Nephron (organoid): ENCODE data around the gene PDE1A.

ENCODE experiments used
- H3K27ac Mint-ChIP-seq, 3 experiments: 2 replicates each; pipeline ENCODE4 v1.8.0; 2020; ENCODE audit warnings: mixed read lengths in 3 of 3, mild to moderate bottlenecking in 2 of 3, moderate library complexity in 1 of 3
- H3K27me3 Mint-ChIP-seq: 2 replicates; pipeline ENCODE4 v1.8.0; 2021; ENCODE audit warnings: low read depth, mild to moderate bottlenecking, moderate library complexity, mixed read lengths
- H3K36me3 Mint-ChIP-seq: 2 replicates; pipeline ENCODE4 v1.8.0; 2020; ENCODE audit warnings: low read depth, mixed read lengths
- H3K4me1 Mint-ChIP-seq: 2 replicates; pipeline ENCODE4 v1.8.0; 2020; ENCODE audit warnings: mixed read lengths
- H3K4me3 Mint-ChIP-seq, 3 experiments: 2 replicates each; pipeline ENCODE4 v1.8.0; 2020; ENCODE audit warnings: mild to moderate bottlenecking in 3 of 3, mixed read lengths in 3 of 3, moderate library complexity in 2 of 3
- H3K9me3 Mint-ChIP-seq: 2 replicates; pipeline ENCODE4 v1.8.0; 2020; ENCODE audit warnings: mixed read lengths
- CTCF ChIP-seq, 3 experiments: fragments of 200-600 bp; sonication (generic); IDR thresholded peaks; one replicate each; pipeline ENCODE4 v1.5.0; 2021; ENCODE audit warnings: antibody characterized with exemption in 3 of 3; ENCODE audit not compliant: unreplicated experiment in 3 of 3

PDE1A gene

GRCh38 chr2:182355815-182356214 lies 71.0 kb downstream of the PDE1A start:
- Mint-ChIP-seq H3K36me3 (no peaks in the 10 kb centered on the region), H3K4me3 (no peak overlapping the region), H3K27ac (no peak overlapping the region), H3K27me3 (no peaks in the 10 kb centered on the region), H3K4me1 (peaks cover 20% of the 10 kb centered on the region), H3K9me3 (no peaks in the 10 kb centered on the region)
- TF ChIP-seq CTCF (IDR thresholded peaks at IDR 0.05; ENCODE audit: unreplicated experiment in 3 of 3): no peak

DNA sequence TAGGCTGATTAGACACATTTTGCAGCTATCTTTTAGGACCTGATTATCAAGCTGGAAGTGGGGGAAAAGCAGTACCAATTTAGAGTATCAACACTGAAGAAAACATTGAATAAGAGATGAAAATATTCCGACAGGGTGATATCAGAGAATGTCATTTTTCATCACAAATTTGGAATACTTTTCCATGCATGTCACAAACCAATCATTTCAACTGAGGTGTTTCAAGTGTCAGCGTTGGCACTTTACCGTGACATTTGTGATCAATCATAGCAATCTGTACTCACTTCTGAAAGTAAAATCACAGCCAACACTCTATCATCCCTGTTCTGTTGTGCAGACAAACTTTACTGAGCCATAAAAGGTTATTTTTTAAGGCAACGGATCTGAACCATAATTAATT lies 75.4 kb downstream of the PDE1A start:
- H3K36me3 Mint-ChIP-seq: no peaks in the 10 kb centered on the region
- H3K4me1 Mint-ChIP-seq: no peaks in the 10 kb centered on the region
- H3K27me3 Mint-ChIP-seq: no peaks in the 10 kb centered on the region
- no peak for TF ChIP-seq CTCF (IDR thresholded peaks at IDR 0.05; ENCODE audit: unreplicated experiment in 3 of 3)
- H3K4me3 Mint-ChIP-seq: no peak overlapping the region
- H3K27ac Mint-ChIP-seq: no peak overlapping the region
- H3K9me3 Mint-ChIP-seq: no peaks in the 10 kb centered on the region

DNA sequence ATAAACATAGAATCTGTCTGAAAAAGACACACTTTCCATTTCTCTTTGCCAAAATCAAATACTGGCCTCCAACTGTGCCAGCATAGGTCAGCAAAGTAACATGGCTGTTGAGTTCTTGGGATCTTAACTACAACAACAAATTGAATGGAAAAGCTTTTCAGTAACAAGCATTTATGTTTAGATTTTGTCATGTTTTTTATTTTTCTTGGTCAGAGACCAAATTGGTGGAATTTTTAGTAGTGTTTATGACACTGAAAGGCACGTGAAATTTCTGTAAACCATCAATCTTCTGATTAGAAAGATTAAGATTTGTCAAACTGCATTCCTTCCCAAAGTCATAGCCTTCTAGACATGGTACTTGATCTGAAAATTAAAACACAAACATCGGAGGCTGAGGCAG lies 77.6 kb downstream of the PDE1A start:
- H3K9me3 Mint-ChIP-seq: no peaks in the 10 kb centered on the region
- peak overlapping the region in 2 of 3 experiments; percentile 30 to 87 for H3K27ac Mint-ChIP-seq
- no peak overlapping the region for H3K4me3 Mint-ChIP-seq
- H3K27me3 Mint-ChIP-seq: no peaks in the 10 kb centered on the region
- no peaks in the 10 kb centered on the region for H3K36me3 Mint-ChIP-seq
- no peaks in the 10 kb centered on the region for H3K4me1 Mint-ChIP-seq
- TF ChIP-seq CTCF (IDR thresholded peaks at IDR 0.05; ENCODE audit: unreplicated experiment in 3 of 3): no peak

DNA sequence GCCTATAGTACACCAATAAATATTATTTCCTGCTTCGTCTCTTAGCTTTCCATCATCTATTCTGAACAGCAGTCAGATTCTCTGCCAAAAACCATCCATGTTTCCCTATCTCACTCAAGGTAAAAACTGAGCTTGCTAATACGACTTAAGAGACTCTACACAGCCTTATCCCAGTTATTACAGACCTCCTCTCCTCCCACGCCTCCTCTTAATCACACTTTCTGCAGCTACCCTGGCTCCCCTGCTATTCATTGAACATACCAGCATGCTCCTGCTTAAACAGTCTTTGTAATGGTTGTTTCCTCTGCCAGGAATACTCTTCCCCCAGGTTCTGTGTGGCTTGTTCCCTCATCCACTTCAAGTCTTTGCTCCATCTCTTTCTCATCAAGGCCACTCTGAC lies 81.5 kb downstream of the PDE1A start:
- no peak for TF ChIP-seq CTCF (IDR thresholded peaks at IDR 0.05; ENCODE audit: unreplicated experiment in 3 of 3)
- no peak overlapping the region for H3K4me3 Mint-ChIP-seq
- H3K27me3 Mint-ChIP-seq: peaks cover 4% of the 10 kb centered on the region
- no peaks in the 10 kb centered on the region for H3K36me3 Mint-ChIP-seq
- no peaks in the 10 kb centered on the region for H3K9me3 Mint-ChIP-seq
- H3K27ac Mint-ChIP-seq: no peak overlapping the region
- no peaks in the 10 kb centered on the region for H3K4me1 Mint-ChIP-seq

DNA sequence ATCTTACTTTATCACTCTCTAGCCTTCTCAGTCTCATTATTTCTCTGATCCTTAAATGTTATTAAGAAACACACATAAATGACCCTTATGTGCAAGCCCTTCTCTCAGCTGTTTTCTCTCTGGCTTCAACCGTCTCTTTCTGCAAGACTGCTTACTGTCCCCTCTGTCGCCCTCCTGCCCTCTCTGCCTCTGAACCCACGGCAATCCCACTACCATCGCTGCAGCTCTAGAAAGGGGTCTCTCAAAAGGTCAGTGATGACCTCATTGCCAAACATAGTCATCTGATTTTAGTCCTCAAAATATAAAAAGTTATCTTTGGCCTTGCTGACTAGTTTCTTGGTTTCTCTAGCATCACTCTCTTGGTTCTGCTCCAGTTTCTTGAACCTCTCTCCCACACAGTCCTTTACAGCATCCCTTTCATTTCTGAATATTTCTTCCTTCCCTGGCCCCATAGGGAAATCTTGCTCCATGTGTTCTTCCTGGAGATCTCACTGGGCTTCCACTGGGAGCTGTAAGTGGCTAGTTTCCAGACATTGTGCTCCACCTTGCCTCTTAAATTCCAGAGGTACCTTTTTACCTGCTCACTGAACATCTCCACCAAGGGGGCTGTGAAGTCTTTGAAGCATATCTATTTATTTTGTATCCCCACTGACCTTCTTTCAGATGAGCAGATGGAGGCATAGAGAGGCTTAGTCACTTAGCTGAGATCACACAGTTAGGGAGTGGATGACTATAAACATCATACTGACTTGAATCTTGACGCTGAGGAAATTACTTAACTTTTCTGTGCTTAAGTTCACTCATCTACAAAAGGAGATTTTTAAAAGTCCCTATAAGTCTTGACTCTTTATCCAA lies 96.2 kb downstream of the PDE1A start:
- peaks cover 11% of the 10 kb centered on the region for H3K36me3 Mint-ChIP-seq
- H3K9me3 Mint-ChIP-seq: peaks cover 34% of the 10 kb centered on the region
- no peaks in the 10 kb centered on the region for H3K4me1 Mint-ChIP-seq
- no peak for TF ChIP-seq CTCF (IDR thresholded peaks at IDR 0.05; ENCODE audit: unreplicated experiment in 3 of 3)
- H3K4me3 Mint-ChIP-seq: no peak overlapping the region
- H3K27ac Mint-ChIP-seq: peak overlapping the region in 2 of 3 experiments; percentile 4 to 25
- H3K27me3 Mint-ChIP-seq: no peaks in the 10 kb centered on the region

GRCh38 chr2:182324665-182325064 lies 102.2 kb downstream of the PDE1A start:
- Mint-ChIP-seq H3K9me3 (peaks cover 2% of the 10 kb centered on the region), H3K36me3 (no peaks in the 10 kb centered on the region), H3K4me1 (peaks cover 15% of the 10 kb centered on the region), H3K4me3 (peak overlapping the region in 1 of 3 experiments; percentile 52), H3K27me3 (no peaks in the 10 kb centered on the region), H3K27ac (peak overlapping the region; percentile 44 to 74 (median 46))
- TF ChIP-seq CTCF (IDR thresholded peaks at IDR 0.05; ENCODE audit: unreplicated experiment in 3 of 3): no peak
